Calu3 (cell line): ENCODE measurements around the gene ZDHHC4. TPM values are rescaled to one million over a fixed set of nuclear protein-coding genes. Genes with fewer than 3 reads are reported as not detected.
"Not testable (repeated sequence)": the region's sequence is repeated elsewhere in the genome, so short reads cannot be mapped to it uniquely, and the experiment has no call there.

Source experiments
- BruUV-seq: library from RNA; stranded (reverse); fragments of 400-500 nt; replicated peaks from 2 replicates; lab custom pipeline; 2021; lab: Mats Ljungman, UMichigan
- CTCF ChIA-PET: fragments of 300-600 bp; sonication (Branson Sonifier 250); formaldehyde crosslinking; loops from one replicate; lab custom pipeline; 2022; ENCODE audit warnings: antibody characterized with exemption; lab: Charles Lee
- DNase-seq: peaks from one replicate; pipeline ENCODE4 v3.0.0; 2022
- H3K27ac Mint-ChIP-seq: one replicate; pipeline ENCODE4 v1.8.0; 2022; ENCODE audit warnings: mixed read lengths; ENCODE audit not compliant: unreplicated experiment
- H3K27me3 Mint-ChIP-seq: one replicate; pipeline ENCODE4 v1.8.0; 2022; ENCODE audit warnings: mixed read lengths; ENCODE audit not compliant: unreplicated experiment
- H3K36me3 Mint-ChIP-seq: one replicate; pipeline ENCODE4 v1.8.0; 2022; ENCODE audit warnings: mild to moderate bottlenecking, moderate library complexity, mixed read lengths; ENCODE audit not compliant: insufficient read depth, unreplicated experiment
- H3K4me1 Mint-ChIP-seq: one replicate; pipeline ENCODE4 v1.8.0; 2022; ENCODE audit warnings: mild to moderate bottlenecking, low read depth, mixed read lengths; ENCODE audit not compliant: unreplicated experiment
- H3K4me3 Mint-ChIP-seq: one replicate; pipeline ENCODE4 v1.8.0; 2022; ENCODE audit warnings: mild to moderate bottlenecking, low read depth, moderate library complexity, mixed read lengths; ENCODE audit not compliant: unreplicated experiment
- H3K9me3 Mint-ChIP-seq: one replicate; pipeline ENCODE4 v1.8.0; 2022; ENCODE audit warnings: low read depth, mixed read lengths; ENCODE audit not compliant: unreplicated experiment
- intact Hi-C: fragments of 100-400 bp; cut with micrococcal nuclease; formaldehyde crosslinking; loops from one replicate; pipeline ENCODE4 v1.10.0; 2022; ENCODE audit not compliant: unreplicated experiment
- total RNA-seq: library from RNA; stranded (reverse); gene quantifications from 2 replicates; pipeline ENCODE4 v1.2.3, GENCODE V29; 2022
- TF ChIP-seq, protein P1 (sequence below): fragments of 200-600 bp; IDR thresholded peaks from one replicate; pipeline ENCODE4 v1.8.0; 2022; ENCODE audit warnings: antibody characterized with exemption; ENCODE audit not compliant: unreplicated experiment

Gene ZDHHC4
- total RNA-seq, 1 experiment from 2014 or later: 83.9 TPM

DNA sequence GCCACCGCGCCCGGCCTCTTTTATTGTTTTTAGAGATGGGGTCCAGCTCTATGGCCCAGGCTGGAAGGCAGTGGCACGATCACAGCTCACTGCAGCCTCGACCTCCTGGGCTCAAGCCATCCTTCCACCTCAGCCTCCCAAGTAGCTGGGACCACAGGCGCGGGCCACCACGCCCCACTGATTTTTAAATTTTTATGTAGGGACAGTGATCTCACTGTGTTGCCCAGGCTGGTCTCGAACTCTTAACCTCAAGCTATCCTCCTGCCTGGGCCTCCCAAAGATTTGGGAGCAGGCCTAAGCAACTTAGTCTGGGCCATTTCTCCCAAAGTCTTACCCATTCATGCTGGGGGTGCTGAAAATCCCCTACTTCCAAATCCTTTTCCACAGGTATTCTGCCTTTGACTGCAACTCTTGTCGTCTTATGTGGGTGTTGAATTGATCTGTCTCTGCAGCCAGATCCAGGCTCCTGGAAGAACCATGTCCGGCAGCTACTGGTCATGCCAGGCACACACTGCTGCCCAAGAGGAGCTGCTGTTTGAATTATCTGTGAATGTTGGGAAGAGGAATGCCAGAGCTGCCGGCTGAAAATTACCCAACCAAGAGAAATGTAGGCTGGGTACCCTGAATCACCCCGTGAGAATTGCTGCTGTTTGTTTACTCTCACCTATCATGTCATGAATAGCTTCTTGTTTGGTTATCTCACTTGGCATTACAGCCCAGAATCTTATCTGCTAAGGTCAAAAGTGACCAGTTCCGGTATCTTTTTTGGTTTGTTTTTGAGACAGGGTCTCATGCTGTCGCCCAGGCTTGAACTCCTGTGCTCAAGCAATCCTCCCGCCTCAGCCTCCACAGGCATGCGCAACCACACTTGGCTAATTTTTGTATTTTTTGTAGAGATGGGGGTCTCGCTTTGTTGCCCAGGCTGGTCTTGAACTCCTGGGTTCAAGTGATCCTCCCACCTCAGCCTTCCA is 1.1 kb downstream of the ZDHHC4 start:
- peaks cover 58% of the 10 kb centered on the region for H3K36me3 Mint-ChIP-seq
- TSS peak; percentile 51 for BruUV-seq
- CTCF ChIA-PET: interaction anchor here (1.3 kb wide), 1 partner anchor 62 kb away, joined by 4 read pairs; no protein-coding TSS in a partner anchor
- H3K9me3 Mint-ChIP-seq: no peaks in the 10 kb centered on the region
- H3K27ac Mint-ChIP-seq: peak overlapping the region; percentile 99
- peaks cover 9% of the 10 kb centered on the region for H3K4me1 Mint-ChIP-seq
- intact Hi-C loops: no loop called here
- H3K4me3 Mint-ChIP-seq: peak overlapping the region; percentile 97
- no peak for DNase-seq
- peaks cover 2% of the 10 kb centered on the region for H3K27me3 Mint-ChIP-seq
- TF ChIP-seq, protein P1, sequence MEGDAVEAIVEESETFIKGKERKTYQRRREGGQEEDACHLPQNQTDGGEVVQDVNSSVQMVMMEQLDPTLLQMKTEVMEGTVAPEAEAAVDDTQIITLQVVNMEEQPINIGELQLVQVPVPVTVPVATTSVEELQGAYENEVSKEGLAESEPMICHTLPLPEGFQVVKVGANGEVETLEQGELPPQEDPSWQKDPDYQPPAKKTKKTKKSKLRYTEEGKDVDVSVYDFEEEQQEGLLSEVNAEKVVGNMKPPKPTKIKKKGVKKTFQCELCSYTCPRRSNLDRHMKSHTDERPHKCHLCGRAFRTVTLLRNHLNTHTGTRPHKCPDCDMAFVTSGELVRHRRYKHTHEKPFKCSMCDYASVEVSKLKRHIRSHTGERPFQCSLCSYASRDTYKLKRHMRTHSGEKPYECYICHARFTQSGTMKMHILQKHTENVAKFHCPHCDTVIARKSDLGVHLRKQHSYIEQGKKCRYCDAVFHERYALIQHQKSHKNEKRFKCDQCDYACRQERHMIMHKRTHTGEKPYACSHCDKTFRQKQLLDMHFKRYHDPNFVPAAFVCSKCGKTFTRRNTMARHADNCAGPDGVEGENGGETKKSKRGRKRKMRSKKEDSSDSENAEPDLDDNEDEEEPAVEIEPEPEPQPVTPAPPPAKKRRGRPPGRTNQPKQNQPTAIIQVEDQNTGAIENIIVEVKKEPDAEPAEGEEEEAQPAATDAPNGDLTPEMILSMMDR: no peak

DNA sequence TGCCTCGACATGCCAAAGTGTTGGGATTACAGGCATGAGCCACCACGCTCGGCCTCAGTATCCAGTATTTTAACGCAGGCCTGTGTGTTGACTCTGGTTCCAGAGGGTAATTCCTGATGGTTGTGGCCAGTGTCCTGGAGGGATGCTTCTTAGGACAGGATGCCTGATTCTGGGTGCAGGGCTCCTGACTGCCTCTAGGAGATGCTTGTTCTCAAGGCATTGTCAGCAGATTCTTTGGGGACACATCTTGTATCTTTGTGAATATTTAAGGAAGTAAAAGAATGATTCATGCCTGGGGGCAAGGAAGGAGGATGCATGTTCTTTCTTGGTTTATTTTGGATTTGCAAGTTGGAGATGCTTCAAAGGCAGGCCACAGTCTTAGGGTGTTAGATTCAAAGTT is 2.2 kb downstream of the ZDHHC4 start:
- H3K4me1 Mint-ChIP-seq: peaks cover 9% of the 10 kb centered on the region
- no TSS peak for BruUV-seq
- TF ChIP-seq, protein P1: no peak
- no peaks in the 10 kb centered on the region for H3K9me3 Mint-ChIP-seq
- CTCF ChIA-PET: no interaction called here
- H3K4me3 Mint-ChIP-seq: peak overlapping the region; percentile 97
- H3K27me3 Mint-ChIP-seq: no peaks in the 10 kb centered on the region
- peaks cover 59% of the 10 kb centered on the region for H3K36me3 Mint-ChIP-seq
- intact Hi-C loops: no loop called here
- no peak for DNase-seq
- H3K27ac Mint-ChIP-seq: no peak overlapping the region

DNA sequence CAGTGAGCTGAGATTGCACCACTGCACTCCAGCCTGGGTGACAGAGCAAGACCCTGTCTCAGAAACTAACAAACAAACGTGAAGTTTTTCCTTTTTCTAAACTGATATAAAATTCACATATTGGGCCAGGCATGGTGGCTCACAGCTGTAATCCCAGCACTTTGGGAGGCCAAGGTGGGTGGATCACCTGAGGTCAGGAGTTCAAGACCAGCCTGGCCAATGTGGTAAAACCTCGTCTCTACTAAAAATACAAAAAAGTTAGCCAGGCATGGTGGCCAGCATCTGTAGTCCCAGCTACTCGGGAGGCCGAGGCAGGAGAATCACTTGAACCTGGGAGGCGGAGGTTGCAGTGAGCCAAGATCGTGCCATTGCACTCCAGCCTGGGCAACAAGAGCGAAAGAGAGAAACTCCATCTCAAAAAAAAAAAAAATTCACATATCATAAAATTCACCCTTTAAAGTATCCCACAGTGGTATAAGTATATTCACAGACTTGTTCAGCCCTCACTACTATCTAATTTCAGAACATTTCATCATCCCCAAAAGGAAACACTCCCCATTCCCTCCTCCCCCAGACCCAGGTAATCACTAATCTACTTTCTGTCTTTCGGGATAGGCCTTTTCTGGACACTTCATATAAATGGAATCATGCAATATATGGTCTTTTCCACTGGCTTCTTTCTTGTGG is 8.6 kb downstream of the ZDHHC4 start:
- DNase-seq: not testable (repeated sequence)

DNA sequence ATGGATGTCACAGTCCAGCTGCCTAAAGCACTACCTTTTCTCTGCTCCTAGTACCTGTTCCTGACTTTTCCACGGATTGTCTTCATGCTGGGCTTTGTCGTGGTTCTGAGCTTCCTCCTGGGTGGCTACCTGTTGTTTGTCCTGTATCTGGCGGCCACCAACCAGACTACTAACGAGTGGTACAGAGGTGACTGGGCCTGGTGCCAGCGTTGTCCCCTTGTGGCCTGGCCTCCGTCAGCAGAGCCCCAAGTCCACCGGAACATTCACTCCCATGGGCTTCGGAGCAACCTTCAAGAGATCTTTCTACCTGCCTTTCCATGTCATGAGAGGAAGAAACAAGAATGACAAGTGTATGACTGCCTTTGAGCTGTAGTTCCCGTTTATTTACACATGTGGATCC is 11.3 kb downstream of the ZDHHC4 start:
- no peaks in the 10 kb centered on the region for H3K9me3 Mint-ChIP-seq
- H3K27me3 Mint-ChIP-seq: no peaks in the 10 kb centered on the region
- intact Hi-C loops: no loop called here

More for the DNA sequence above, 8.6 kb downstream of the ZDHHC4 start:
- H3K4me3 Mint-ChIP-seq, intact Hi-C loops, H3K4me1 Mint-ChIP-seq, BruUV-seq, H3K27me3 Mint-ChIP-seq, CTCF ChIA-PET, H3K9me3 Mint-ChIP-seq, H3K27ac Mint-ChIP-seq: not testable (repeated sequence)
- peaks cover 71% of the 10 kb centered on the region for H3K36me3 Mint-ChIP-seq

More for the DNA sequence above, 11.3 kb downstream of the ZDHHC4 start:
- DNase-seq: no peak
- Mint-ChIP-seq H3K36me3 (peaks cover 75% of the 10 kb centered on the region), H3K4me3 (no peak overlapping the region), H3K4me1 (no peaks in the 10 kb centered on the region), H3K27ac (no peak overlapping the region)
- CTCF ChIA-PET: interaction anchor here (0.9 kb wide), 1 partner anchor 8 kb away, joined by 3 read pairs; no protein-coding TSS in a partner anchor
- no TSS peak for BruUV-seq
- TF ChIP-seq, protein P1: no peak
